Measurements from ENCODE around the gene STRADB.

- TF ChIP-seq CTCF (conservative IDR thresholded peaks at IDR 0.05; ENCODE audit: low read depth, low read length): no peak
- TF ChIP-seq EZH2 (IDR thresholded peaks at IDR 0.05; ENCODE audit: borderline replicate concordance, low read depth, low read length, poor library complexity, severe bottlenecking): no peak
Observed at GRCh38 chr2:201520201-201520600, 68.7 kb downstream of the STRADB start.
